Esophagus squamous epithelium (tissue), 4 donors: ENCODE measurements around the gene FAM174A.

Experiments used
- POLR2A ChIP-seq, 4 donors: fragments of 450-650 bp; IDR thresholded peaks; one replicate each; pipeline ENCODE4 v1.6.1; 2017; ENCODE audit warnings: antibody characterized with exemption in 4 of 4, mild to moderate bottlenecking in 4 of 4, moderate library complexity in 3 of 4
- TF ChIP-seq, protein P1 (sequence below), 6 experiments: fragments of 450-650 bp in 4 of 6; fragments of 200-600 bp in 2 of 6; sonication (generic) in 2 of 6; IDR thresholded peaks; one replicate each; pipeline ENCODE4 v1.5.1; 2016 to 2019; ENCODE audit warnings: antibody characterized with exemption in 6 of 6, mild to moderate bottlenecking in 4 of 6, moderate library complexity in 4 of 6

DNA sequence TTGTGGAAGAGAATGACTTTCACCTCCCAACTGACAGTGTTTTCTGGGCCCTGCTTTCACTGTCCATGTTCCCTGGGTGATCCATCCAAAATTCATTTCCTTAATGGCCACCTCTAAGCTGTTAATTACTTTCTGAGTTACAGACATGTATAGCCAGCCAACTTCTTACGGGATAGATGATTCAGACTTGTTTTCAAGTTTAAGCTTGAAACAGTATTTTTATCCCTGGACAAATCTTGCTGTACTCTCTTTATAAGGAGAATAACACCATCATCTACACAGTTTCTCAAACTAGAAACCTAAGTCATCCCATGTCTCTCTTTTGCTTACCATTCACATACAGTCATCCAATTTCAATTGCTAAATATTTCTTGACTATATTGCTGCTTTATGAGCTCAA lies 6.9 kb downstream of the FAM174A start:
- TF ChIP-seq, protein P1, sequence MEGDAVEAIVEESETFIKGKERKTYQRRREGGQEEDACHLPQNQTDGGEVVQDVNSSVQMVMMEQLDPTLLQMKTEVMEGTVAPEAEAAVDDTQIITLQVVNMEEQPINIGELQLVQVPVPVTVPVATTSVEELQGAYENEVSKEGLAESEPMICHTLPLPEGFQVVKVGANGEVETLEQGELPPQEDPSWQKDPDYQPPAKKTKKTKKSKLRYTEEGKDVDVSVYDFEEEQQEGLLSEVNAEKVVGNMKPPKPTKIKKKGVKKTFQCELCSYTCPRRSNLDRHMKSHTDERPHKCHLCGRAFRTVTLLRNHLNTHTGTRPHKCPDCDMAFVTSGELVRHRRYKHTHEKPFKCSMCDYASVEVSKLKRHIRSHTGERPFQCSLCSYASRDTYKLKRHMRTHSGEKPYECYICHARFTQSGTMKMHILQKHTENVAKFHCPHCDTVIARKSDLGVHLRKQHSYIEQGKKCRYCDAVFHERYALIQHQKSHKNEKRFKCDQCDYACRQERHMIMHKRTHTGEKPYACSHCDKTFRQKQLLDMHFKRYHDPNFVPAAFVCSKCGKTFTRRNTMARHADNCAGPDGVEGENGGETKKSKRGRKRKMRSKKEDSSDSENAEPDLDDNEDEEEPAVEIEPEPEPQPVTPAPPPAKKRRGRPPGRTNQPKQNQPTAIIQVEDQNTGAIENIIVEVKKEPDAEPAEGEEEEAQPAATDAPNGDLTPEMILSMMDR (IDR thresholded peaks at IDR 0.05) = no peak
- TF ChIP-seq POLR2A (IDR thresholded peaks at IDR 0.05) = no peak
